Hepatocyte (in vitro differentiated cells): ENCODE measurements around the gene PAK2.
"Not testable (repeated sequence)": the region's sequence is repeated elsewhere in the genome, so short reads cannot be mapped to it uniquely, and the experiment has no call there.

Experiments used
- EZH2phosphoT487 ChIP-seq: fragments of 200-600 bp; sonication (generic); IDR thresholded peaks from one replicate; pipeline ENCODE4 v1.6.1; 2018; ENCODE audit warnings: antibody characterized with exemption, mild to moderate bottlenecking, low read depth, moderate library complexity; ENCODE audit not compliant: unreplicated experiment, severe bottlenecking
- TF ChIP-seq, protein P1 (sequence below): fragments of 200-600 bp; sonication (generic); IDR thresholded peaks from 2 replicates; pipeline ENCODE4 v1.5.1; 2016; ENCODE audit warnings: antibody characterized with exemption, mild to moderate bottlenecking; ENCODE audit not compliant: poor library complexity

DNA sequence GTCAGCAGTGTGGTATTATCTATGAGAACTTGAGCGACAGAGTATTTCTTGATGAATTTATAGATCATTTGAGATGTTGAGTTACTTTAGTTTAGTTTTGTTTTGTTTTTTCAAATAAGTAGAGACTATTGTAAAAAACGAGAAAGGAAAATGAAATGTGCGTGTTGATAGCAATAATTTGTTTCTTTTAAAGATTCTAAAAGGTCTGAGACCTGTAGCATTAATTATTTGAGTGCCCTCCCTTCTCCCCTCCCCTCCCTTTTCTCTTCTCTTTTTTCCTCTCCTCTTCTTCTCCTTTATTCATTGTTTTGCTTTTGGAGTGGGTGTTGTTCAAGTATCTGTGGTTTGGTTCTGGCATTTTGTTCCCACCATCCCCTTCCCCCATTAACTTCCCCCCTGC, 90.0 kb downstream of the PAK2 start:
- TF ChIP-seq, protein P1, sequence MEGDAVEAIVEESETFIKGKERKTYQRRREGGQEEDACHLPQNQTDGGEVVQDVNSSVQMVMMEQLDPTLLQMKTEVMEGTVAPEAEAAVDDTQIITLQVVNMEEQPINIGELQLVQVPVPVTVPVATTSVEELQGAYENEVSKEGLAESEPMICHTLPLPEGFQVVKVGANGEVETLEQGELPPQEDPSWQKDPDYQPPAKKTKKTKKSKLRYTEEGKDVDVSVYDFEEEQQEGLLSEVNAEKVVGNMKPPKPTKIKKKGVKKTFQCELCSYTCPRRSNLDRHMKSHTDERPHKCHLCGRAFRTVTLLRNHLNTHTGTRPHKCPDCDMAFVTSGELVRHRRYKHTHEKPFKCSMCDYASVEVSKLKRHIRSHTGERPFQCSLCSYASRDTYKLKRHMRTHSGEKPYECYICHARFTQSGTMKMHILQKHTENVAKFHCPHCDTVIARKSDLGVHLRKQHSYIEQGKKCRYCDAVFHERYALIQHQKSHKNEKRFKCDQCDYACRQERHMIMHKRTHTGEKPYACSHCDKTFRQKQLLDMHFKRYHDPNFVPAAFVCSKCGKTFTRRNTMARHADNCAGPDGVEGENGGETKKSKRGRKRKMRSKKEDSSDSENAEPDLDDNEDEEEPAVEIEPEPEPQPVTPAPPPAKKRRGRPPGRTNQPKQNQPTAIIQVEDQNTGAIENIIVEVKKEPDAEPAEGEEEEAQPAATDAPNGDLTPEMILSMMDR, result not testable (repeated sequence)
- TF ChIP-seq EZH2phosphoT487, result not testable (repeated sequence)
